ENCODE measurements around the gene FNDC7. TPM values are rescaled to one million over a fixed set of nuclear protein-coding genes. Genes with fewer than 3 reads are reported as not detected.
A peak's percentile ranks its signal among the peaks of the same experiment; 100 is the strongest.

The FNDC7 gene
- total and polyA plus RNA-seq, 9 of the 15 experiments (the other 6 are each of a cell fraction or from before 2014, with no cell fraction given): not detected

DNA sequence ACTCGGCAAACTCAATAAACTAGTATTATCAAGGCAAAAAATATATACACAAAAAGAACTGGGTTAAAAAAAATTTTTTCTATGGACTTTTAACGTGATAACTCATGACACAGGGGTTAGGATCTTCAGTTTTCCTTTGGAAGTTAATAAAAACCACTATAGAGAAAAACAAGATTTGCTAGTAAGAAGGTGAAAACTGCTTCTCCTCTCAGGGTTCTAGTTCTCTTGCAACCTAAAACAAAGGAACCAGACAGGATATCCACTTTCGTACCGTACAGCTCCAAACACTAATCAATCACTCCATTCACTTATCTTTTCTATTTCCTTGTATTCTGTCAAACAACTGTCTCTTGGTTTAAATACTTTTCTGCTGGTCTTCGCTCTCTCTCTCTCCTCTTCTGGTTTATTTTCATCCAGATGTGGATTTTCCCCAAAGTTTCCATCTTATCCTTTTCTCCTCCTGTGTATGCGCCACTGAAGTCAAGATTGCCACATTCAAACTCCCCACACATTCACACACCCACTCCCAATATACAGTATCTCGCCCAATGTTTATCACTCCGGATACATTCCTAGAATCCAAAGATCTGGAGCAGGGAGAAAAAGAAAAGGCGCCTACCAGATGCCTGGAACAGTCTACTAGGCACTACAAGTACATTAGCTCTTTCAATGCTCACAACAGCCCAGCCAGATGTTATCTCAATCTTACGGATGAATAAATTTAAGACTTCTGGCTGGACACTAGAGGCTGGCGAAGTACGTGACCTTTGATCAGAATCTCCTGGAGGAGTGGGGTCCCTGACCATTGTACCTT, 21.4 kb upstream of the FNDC7 start (continued):
- TF ChIP-seq HNRNPH1 (optimal IDR thresholded peaks at IDR 0.05; ENCODE audit: low read depth, low read length): no peak

- H4K20me1 ChIP-seq (replicated peaks; ENCODE audit: control insufficient read depth, insufficient read depth, low read length): peaks cover 17% of the 10 kb centered on the region
- peak within 1 kb of the TSS; percentile 94 for H3K27ac ChIP-seq (ENCODE audit: extremely low read depth, low read depth, low read length)
- ChIA-PET CTCF (ENCODE audit: low intra/inter-chr PET ratio) (interaction anchor here (1.0 kb wide), 1 partner anchor 207 kb away, joined by 3 read pairs; no protein-coding TSS in a partner anchor), POLR2A (interaction anchor here (0.5 to 5.6 kb wide), 21 partner anchors 10 to 906 kb away, joined by 3 to 97 read pairs (median 4); no protein-coding TSS in a partner anchor)
- no peaks in the 10 kb centered on the region for H3K27me3 ChIP-seq (ENCODE audit: control insufficient read depth in 2 of 2, insufficient read depth in 2 of 2, low read length in 2 of 2)
- H3K79me2 ChIP-seq (ENCODE audit: control insufficient read depth, insufficient read depth, low read length): peaks cover 68% of the 10 kb centered on the region
- ATAC-seq (peak; percentile 91), FAIRE-seq (peak; percentile 83), DNase-seq (ENCODE audit: extremely low read depth in 1 of 4, low spot score in 3 of 4) (peak; percentile 96 to 99 (median 98))
- peak within 1 kb of the TSS; percentile 94 for H3K4me2 ChIP-seq (ENCODE audit: insufficient read depth, low read length)
- intact Hi-C loops (cut with micrococcal nuclease): loop anchor here (2.0 kb wide), 3 partner anchors 49 to 207 kb away; partner anchors contain the start of gene STXBP3
- no peaks in the 10 kb centered on the region for H3K9me3 ChIP-seq (replicated peaks; ENCODE audit: control insufficient read depth, insufficient read depth, low read depth, low read length)
- WGBS (ENCODE audit: insufficient coverage, low coverage, missing lambda C conversion rate): under 1% methylated on average over 38 of the region's 59 CpGs
- peak within 1 kb of the TSS; percentile 93 for H2AFZ ChIP-seq (ENCODE audit: low read depth, low read length)
- no peaks in the 10 kb centered on the region for H3K9me1 ChIP-seq (ENCODE audit: control insufficient read depth, insufficient read depth, low read length)
- BruUV-seq (replicated peaks): no TSS peak
- in situ Hi-C loops (cut with MboI): no loop called here
- H3K4me3 ChIP-seq: peak within 1 kb of the TSS; percentile 74
- peaks cover 40% of the 10 kb centered on the region for H3K36me3 ChIP-seq (ENCODE audit: control insufficient read depth, insufficient read depth, low read length)
- peak within 1 kb of the TSS; percentile 91 to 96 for H3K9ac ChIP-seq (ENCODE audit: insufficient read depth in 1 of 2, low read depth in 2 of 2, low read length in 2 of 2)
- peaks cover 5 to 7% of the 10 kb centered on the region in 2 experiments; a peak in 3 of 5 replicates for H3K4me1 ChIP-seq (replicated peaks in 1 of 2; ENCODE audit: control insufficient read depth in 2 of 2, insufficient read depth in 2 of 2, low read length in 2 of 2)
- no peak for TF ChIP-seq E2F1 (CRISPR knock-in tag; IDR thresholded peaks at IDR 0.05)
- TF ChIP-seq EHMT2 (IDR thresholded peaks at IDR 0.05): 0 out of 2 replicates have a peak, but pooled peaks have one; percentile 23
- TF ChIP-seq HNRNPL (IDR thresholded peaks at IDR 0.05; ENCODE audit: low read depth, low read length): no peak
- no peak for TF ChIP-seq ZNF239 (CRISPR knock-in tag; IDR thresholded peaks at IDR 0.05)
- TF ChIP-seq, protein P1, sequence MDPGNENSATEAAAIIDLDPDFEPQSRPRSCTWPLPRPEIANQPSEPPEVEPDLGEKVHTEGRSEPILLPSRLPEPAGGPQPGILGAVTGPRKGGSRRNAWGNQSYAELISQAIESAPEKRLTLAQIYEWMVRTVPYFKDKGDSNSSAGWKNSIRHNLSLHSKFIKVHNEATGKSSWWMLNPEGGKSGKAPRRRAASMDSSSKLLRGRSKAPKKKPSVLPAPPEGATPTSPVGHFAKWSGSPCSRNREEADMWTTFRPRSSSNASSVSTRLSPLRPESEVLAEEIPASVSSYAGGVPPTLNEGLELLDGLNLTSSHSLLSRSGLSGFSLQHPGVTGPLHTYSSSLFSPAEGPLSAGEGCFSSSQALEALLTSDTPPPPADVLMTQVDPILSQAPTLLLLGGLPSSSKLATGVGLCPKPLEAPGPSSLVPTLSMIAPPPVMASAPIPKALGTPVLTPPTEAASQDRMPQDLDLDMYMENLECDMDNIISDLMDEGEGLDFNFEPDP (CRISPR knock-in tag; IDR thresholded peaks at IDR 0.05): no peak
- no peak for TF ChIP-seq MEF2D (tag; conservative IDR thresholded peaks at IDR 0.05; ENCODE audit: low read depth)
- TF ChIP-seq ZFP1 (CRISPR knock-in tag; IDR thresholded peaks at IDR 0.05): no peak
- no peak for TF ChIP-seq ZSCAN29 (IDR thresholded peaks at IDR 0.05)
- TF ChIP-seq LCOR (CRISPR knock-in tag; IDR thresholded peaks at IDR 0.05): peak; percentile 77
- peak; percentile 78 for TF ChIP-seq SAP30 (IDR thresholded peaks at IDR 0.05; ENCODE audit: borderline replicate concordance, insufficient read depth, low read depth, low read length, poor library complexity, severe bottlenecking)
- TF ChIP-seq, protein P2, sequence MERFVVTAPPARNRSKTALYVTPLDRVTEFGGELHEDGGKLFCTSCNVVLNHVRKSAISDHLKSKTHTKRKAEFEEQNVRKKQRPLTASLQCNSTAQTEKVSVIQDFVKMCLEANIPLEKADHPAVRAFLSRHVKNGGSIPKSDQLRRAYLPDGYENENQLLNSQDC (CRISPR knock-in tag; IDR thresholded peaks at IDR 0.05): no peak
- 0 out of 2 replicates have a peak, but pooled peaks have one; percentile 34 for TF ChIP-seq SMARCA4 (IDR thresholded peaks at IDR 0.05)
- peak; percentile 15 to 84; a peak in 2 of 4 replicates for TF ChIP-seq SIN3A (IDR thresholded peaks at IDR 0.05; ENCODE audit: borderline replicate concordance in 2 of 2, control insufficient read depth in 1 of 2, low read depth in 2 of 2, low read length in 2 of 2)
- TF ChIP-seq STAT5B (CRISPR knock-in tag; IDR thresholded peaks at IDR 0.05): no peak
These were observed 20.6 kb upstream of the FNDC7 start, which contains the start of gene PRPF38B for GRCh38 chr1:108691942-108692723. Gene PRPF38B, plus strand, starts transcription at chr1:108692310. Its CDS starts 282 bp downstream, at chr1:108692592.
